ENCODE measurements around the gene EDN2.

EDN2 gene

GRCh38 chr1:41456847-41457540 is 27.5 kb downstream of the EDN2 start:
- Histone ChIP-seq H4K91ac (ENCODE audit: low read depth, low read length, poor library complexity) (no peak overlapping the region), H3K9ac (ENCODE audit: low read depth, low read length, poor library complexity) (no peak overlapping the region), H4K8ac (ENCODE audit: low read depth, low read length) (peak overlapping the region; percentile 98), H3K9me3 (replicated peaks in 1 of 2; ENCODE audit: control insufficient read depth in 2 of 2, insufficient read depth in 1 of 2, low read depth in 1 of 2, low read length in 2 of 2) (no peaks in the 10 kb centered on the region), H2AK5ac (ENCODE audit: low read depth, low read length) (peak overlapping the region; percentile 15), H3K23ac (ENCODE audit: low read depth, low read length, poor library complexity) (peak overlapping the region; percentile 46), H2BK12ac (ENCODE audit: low read length) (no peak overlapping the region), H3K36me3 (replicated peaks in 1 of 2; ENCODE audit: control insufficient read depth in 2 of 2, insufficient read depth in 2 of 2, low read length in 2 of 2) (no peaks in the 10 kb centered on the region), H3K14ac (ENCODE audit: low read length) (no peak overlapping the region), H3K27ac (replicated peaks; ENCODE audit: low read length) (no peak overlapping the region), H3K4me3 (ENCODE audit: low read length in 2 of 2) (no peak overlapping the region), H3K18ac (ENCODE audit: low read length) (peak overlapping the region; percentile 66), H2AFZ (ENCODE audit: low read length) (no peak overlapping the region), H3K4me1 (ENCODE audit: control insufficient read depth in 2 of 2, insufficient read depth in 1 of 2, low read depth in 1 of 2, low read length in 2 of 2) (peaks cover 2 to 5% of the 10 kb centered on the region in 2 donors), H2BK120ac (ENCODE audit: low read depth, low read length) (no peak overlapping the region), H3K79me1 (ENCODE audit: low read depth, low read length) (no peaks in the 10 kb centered on the region), H2BK5ac (ENCODE audit: low read length) (no peak overlapping the region), H3K4me2 (ENCODE audit: insufficient read depth, low read length, poor library complexity, severe bottlenecking) (no peak overlapping the region), H2BK15ac (ENCODE audit: low read length) (peak overlapping the region; percentile 33), H3K27me3 (ENCODE audit: control insufficient read depth in 3 of 3, insufficient read depth in 3 of 3, low read depth in 1 of 3, low read length in 3 of 3) (peaks cover 0 to 24% (median 0%) of the 10 kb centered on the region in 3 experiments), H3K4ac (ENCODE audit: low read length) (no peak overlapping the region)
- no CpG with 5 or more reads among the region's 10 CpGs for WGBS, 2 donors (ENCODE audit: extremely low coverage in 2 of 2, insufficient read length in 2 of 2, insufficient replicate concordance in 1 of 2)
- no peak for DNase-seq (ENCODE audit: low spot score)

GRCh38 chr1:41455479-41456332 is 28.8 kb downstream of the EDN2 start:
- no CpG with 5 or more reads among the region's 8 CpGs for WGBS, 2 donors (ENCODE audit: extremely low coverage in 2 of 2, insufficient read length in 2 of 2, insufficient replicate concordance in 1 of 2)
- Histone ChIP-seq H3K27ac (replicated peaks; ENCODE audit: low read length) (no peak overlapping the region), H2AK5ac (ENCODE audit: low read depth, low read length) (no peak overlapping the region), H3K18ac (ENCODE audit: low read length) (peak overlapping the region; percentile 39), H2BK5ac (ENCODE audit: low read length) (no peak overlapping the region), H3K9me3 (replicated peaks in 1 of 2; ENCODE audit: control insufficient read depth in 2 of 2, insufficient read depth in 1 of 2, low read depth in 1 of 2, low read length in 2 of 2) (no peaks in the 10 kb centered on the region), H2AFZ (ENCODE audit: low read length) (no peak overlapping the region), H4K8ac (ENCODE audit: low read depth, low read length) (no peak overlapping the region), H3K36me3 (replicated peaks in 1 of 2; ENCODE audit: control insufficient read depth in 2 of 2, insufficient read depth in 2 of 2, low read length in 2 of 2) (no peaks in the 10 kb centered on the region), H3K4me3 (ENCODE audit: low read length in 2 of 2) (no peak overlapping the region), H2BK120ac (ENCODE audit: low read depth, low read length) (no peak overlapping the region), H3K4me2 (ENCODE audit: insufficient read depth, low read length, poor library complexity, severe bottlenecking) (no peak overlapping the region), H3K23ac (ENCODE audit: low read depth, low read length, poor library complexity) (no peak overlapping the region), H3K4me1 (ENCODE audit: control insufficient read depth in 2 of 2, insufficient read depth in 1 of 2, low read depth in 1 of 2, low read length in 2 of 2) (peaks cover 2 to 5% of the 10 kb centered on the region in 2 donors), H4K91ac (ENCODE audit: low read depth, low read length, poor library complexity) (no peak overlapping the region), H2BK12ac (ENCODE audit: low read length) (no peak overlapping the region), H3K9ac (ENCODE audit: low read depth, low read length, poor library complexity) (no peak overlapping the region), H3K14ac (ENCODE audit: low read length) (peak overlapping the region; percentile 27), H3K79me1 (ENCODE audit: low read depth, low read length) (no peaks in the 10 kb centered on the region), H3K27me3 (ENCODE audit: control insufficient read depth in 3 of 3, insufficient read depth in 3 of 3, low read depth in 1 of 3, low read length in 3 of 3) (peaks cover 0 to 24% (median 0%) of the 10 kb centered on the region in 3 experiments), H3K4ac (ENCODE audit: low read length) (no peak overlapping the region), H2BK15ac (ENCODE audit: low read length) (no peak overlapping the region)
- no peak for DNase-seq (ENCODE audit: low spot score)

DNA sequence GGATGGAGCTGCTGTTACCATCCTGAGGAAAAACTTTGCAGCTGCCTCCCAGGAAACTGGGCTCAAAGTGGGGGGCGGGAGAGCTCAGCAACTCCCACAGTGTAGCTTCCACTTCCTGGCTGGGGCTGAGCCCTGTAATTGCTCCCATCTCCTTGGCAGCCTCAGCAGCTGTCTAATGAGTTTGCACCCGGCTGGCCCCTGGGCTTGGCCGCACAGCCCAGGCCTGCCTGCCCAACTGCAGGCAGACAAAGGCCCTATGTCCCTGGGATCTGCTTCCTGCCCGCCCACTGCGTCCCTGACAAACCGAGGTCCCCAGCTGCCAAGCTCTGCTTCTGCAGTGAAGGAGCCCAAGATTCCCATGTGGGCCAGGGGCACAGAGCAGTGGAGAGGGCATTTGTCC is 30.1 kb downstream of the EDN2 start:
- no peak overlapping the region for H2AK5ac ChIP-seq (ENCODE audit: low read depth, low read length)
- no peak overlapping the region for H3K27ac ChIP-seq (replicated peaks; ENCODE audit: low read length)
- no peak overlapping the region for H2AFZ ChIP-seq (ENCODE audit: low read length)
- H4K91ac ChIP-seq (ENCODE audit: low read depth, low read length, poor library complexity), result no peak overlapping the region
- no peak overlapping the region for H2BK120ac ChIP-seq (ENCODE audit: low read depth, low read length)
- H4K8ac ChIP-seq (ENCODE audit: low read depth, low read length), result no peak overlapping the region
- WGBS, 2 donors (ENCODE audit: extremely low coverage in 2 of 2, insufficient read length in 2 of 2, insufficient replicate concordance in 1 of 2), result no CpG with 5 or more reads among the region's 6 CpGs
- no peak overlapping the region for H3K23ac ChIP-seq (ENCODE audit: low read depth, low read length, poor library complexity)
- no peaks in the 10 kb centered on the region for H3K79me1 ChIP-seq (ENCODE audit: low read depth, low read length)
- no peaks in the 10 kb centered on the region for H3K36me3 ChIP-seq (replicated peaks in 1 of 2; ENCODE audit: control insufficient read depth in 2 of 2, insufficient read depth in 2 of 2, low read length in 2 of 2)
- no peak overlapping the region for H2BK15ac ChIP-seq (ENCODE audit: low read length)
- H3K4me2 ChIP-seq (ENCODE audit: insufficient read depth, low read length, poor library complexity, severe bottlenecking), result no peak overlapping the region
- peak overlapping the region; percentile 54 for H3K9ac ChIP-seq (ENCODE audit: low read depth, low read length, poor library complexity)
- peak overlapping the region; percentile 6 for H3K18ac ChIP-seq (ENCODE audit: low read length)
- H3K27me3 ChIP-seq (ENCODE audit: control insufficient read depth in 3 of 3, insufficient read depth in 3 of 3, low read depth in 1 of 3, low read length in 3 of 3), result peaks cover 0 to 12% (median 0%) of the 10 kb centered on the region in 3 experiments
- peak overlapping the region; percentile 92 for H3K14ac ChIP-seq (ENCODE audit: low read length)
- peaks cover 2 to 10% of the 10 kb centered on the region in 2 donors for H3K4me1 ChIP-seq (ENCODE audit: control insufficient read depth in 2 of 2, insufficient read depth in 1 of 2, low read depth in 1 of 2, low read length in 2 of 2)
- no peaks in the 10 kb centered on the region for H3K9me3 ChIP-seq (replicated peaks in 1 of 2; ENCODE audit: control insufficient read depth in 2 of 2, insufficient read depth in 1 of 2, low read depth in 1 of 2, low read length in 2 of 2)
- H2BK12ac ChIP-seq (ENCODE audit: low read length), result no peak overlapping the region
- no peak overlapping the region for H3K4ac ChIP-seq (ENCODE audit: low read length)
- H3K4me3 ChIP-seq (ENCODE audit: low read length in 2 of 2), result no peak overlapping the region
- DNase-seq (ENCODE audit: low spot score), result no peak
- H2BK5ac ChIP-seq (ENCODE audit: low read length), result no peak overlapping the region

DNA sequence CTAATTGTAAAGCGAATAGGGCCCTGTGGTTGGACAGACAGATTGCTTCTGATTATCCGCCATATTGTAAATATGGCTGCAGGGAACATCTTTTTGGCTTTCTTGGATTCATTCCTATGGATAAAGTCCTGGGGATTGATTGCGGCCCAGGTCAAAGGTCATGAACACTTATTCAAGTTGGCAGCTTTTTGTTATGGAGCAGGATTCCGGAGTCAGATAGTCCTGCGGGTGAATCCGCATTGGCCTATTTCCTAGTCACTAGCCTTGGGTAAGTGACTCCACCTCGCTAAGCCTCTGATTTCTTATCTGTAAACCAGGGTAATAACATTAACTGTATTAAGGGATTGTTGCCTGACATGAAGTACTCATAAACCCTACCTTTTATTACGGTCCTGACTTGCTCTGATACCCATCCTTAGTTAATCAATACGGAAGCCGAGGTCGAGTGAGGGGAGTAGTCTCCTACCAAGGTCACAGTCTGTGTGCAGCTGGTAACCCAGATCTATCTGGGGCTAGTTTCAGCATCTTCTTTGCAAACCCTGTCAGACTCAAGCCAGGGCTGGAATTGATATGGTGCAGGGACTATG is 31.7 kb downstream of the EDN2 start:
- H3K27ac ChIP-seq (replicated peaks; ENCODE audit: low read length), result no peak overlapping the region
- H3K9me3 ChIP-seq (replicated peaks in 1 of 2; ENCODE audit: control insufficient read depth in 2 of 2, insufficient read depth in 1 of 2, low read depth in 1 of 2, low read length in 2 of 2), result no peaks in the 10 kb centered on the region
- H3K27me3 ChIP-seq (ENCODE audit: control insufficient read depth in 3 of 3, insufficient read depth in 3 of 3, low read depth in 1 of 3, low read length in 3 of 3), result peaks cover 0 to 4% (median 0%) of the 10 kb centered on the region in 3 experiments
- peaks cover 2 to 14% of the 10 kb centered on the region in 2 donors for H3K4me1 ChIP-seq (ENCODE audit: control insufficient read depth in 2 of 2, insufficient read depth in 1 of 2, low read depth in 1 of 2, low read length in 2 of 2)
- H3K9ac ChIP-seq (ENCODE audit: low read depth, low read length, poor library complexity), result no peak overlapping the region
- no peak overlapping the region for H4K8ac ChIP-seq (ENCODE audit: low read depth, low read length)
- no peak for DNase-seq (ENCODE audit: low spot score)
- no peak overlapping the region for H4K91ac ChIP-seq (ENCODE audit: low read depth, low read length, poor library complexity)
- no peak overlapping the region for H2AFZ ChIP-seq (ENCODE audit: low read length)
- H3K36me3 ChIP-seq (replicated peaks in 1 of 2; ENCODE audit: control insufficient read depth in 2 of 2, insufficient read depth in 2 of 2, low read length in 2 of 2), result no peaks in the 10 kb centered on the region
- H3K4me2 ChIP-seq (ENCODE audit: insufficient read depth, low read length, poor library complexity, severe bottlenecking), result no peak overlapping the region
- no peak overlapping the region for H3K23ac ChIP-seq (ENCODE audit: low read depth, low read length, poor library complexity)
- no peak overlapping the region for H2BK15ac ChIP-seq (ENCODE audit: low read length)
- no peak overlapping the region for H3K18ac ChIP-seq (ENCODE audit: low read length)
- no peak overlapping the region for H3K4ac ChIP-seq (ENCODE audit: low read length)
- no peak overlapping the region for H2AK5ac ChIP-seq (ENCODE audit: low read depth, low read length)
- no CpG with 5 or more reads among the region's 11 CpGs for WGBS, 2 donors (ENCODE audit: extremely low coverage in 2 of 2, insufficient read length in 2 of 2, insufficient replicate concordance in 1 of 2)
- H2BK12ac ChIP-seq (ENCODE audit: low read length), result no peak overlapping the region
- H2BK5ac ChIP-seq (ENCODE audit: low read length), result no peak overlapping the region
- no peaks in the 10 kb centered on the region for H3K79me1 ChIP-seq (ENCODE audit: low read depth, low read length)
- H3K14ac ChIP-seq (ENCODE audit: low read length), result no peak overlapping the region
- no peak overlapping the region for H2BK120ac ChIP-seq (ENCODE audit: low read depth, low read length)
- H3K4me3 ChIP-seq (ENCODE audit: low read length in 2 of 2), result no peak overlapping the region
